GM19099 (cell line): ENCODE measurements around the gene ZG16B.
A peak's percentile ranks its signal among the peaks of the same experiment; 100 is the strongest.

Source experiments
- POLR2A ChIP-seq: IDR thresholded peaks from 3 replicates; pipeline ENCODE4 v1.6.1; 2011; ENCODE audit warnings: low read depth; ENCODE audit not compliant: insufficient read length; ENCODE audit errors: extremely low read depth

ZG16B gene

DNA sequence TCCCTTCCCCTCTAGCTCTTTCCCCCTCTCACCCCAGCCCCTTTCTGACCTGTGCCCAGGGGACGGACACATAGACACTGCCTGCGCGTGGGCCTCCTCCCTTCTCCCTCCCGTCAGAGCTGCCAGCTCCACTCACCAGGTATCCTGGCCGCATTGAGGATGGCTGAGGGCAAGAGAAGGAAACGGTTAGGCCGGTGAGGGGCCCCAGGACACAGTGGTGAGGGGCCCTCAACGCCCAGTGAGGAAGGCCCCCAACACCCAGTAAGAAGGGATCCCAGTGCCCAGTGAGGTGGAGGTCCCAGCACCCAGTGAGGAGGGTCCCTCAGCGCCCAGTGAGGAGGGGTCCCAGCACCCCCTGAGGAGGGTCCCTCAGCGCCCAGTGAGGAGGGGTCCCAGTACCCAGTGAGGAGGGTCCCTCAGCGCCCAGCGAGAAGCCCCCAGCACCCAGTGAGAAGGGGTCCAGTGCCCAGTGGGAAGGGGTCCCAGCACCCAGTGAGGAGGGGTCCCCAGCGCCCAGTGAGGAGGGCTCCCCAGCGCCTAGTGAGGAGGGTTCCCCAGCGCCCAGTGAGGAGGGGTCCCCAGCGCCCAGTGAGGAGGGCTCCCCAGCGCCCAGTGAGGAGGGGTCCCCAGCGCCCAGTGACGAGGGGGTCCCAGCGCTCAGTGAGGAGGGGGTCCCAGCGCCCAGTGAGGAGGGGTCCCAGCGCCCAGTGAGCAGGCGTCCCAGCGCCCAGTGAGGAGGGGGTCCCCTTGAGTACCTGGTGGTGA is 26.8 kb downstream of the ZG16B start:
- TF ChIP-seq POLR2A, result no peak

- TF ChIP-seq POLR2A, result no peak
Observed at GRCh38 chr16:2857451-2858244, 27.5 kb downstream of the ZG16B start, which contains the start of gene PRSS22. Gene PRSS22 (minus strand): TSS chr16:2858170. CDS start chr16:2858104, 66 bp downstream.

DNA sequence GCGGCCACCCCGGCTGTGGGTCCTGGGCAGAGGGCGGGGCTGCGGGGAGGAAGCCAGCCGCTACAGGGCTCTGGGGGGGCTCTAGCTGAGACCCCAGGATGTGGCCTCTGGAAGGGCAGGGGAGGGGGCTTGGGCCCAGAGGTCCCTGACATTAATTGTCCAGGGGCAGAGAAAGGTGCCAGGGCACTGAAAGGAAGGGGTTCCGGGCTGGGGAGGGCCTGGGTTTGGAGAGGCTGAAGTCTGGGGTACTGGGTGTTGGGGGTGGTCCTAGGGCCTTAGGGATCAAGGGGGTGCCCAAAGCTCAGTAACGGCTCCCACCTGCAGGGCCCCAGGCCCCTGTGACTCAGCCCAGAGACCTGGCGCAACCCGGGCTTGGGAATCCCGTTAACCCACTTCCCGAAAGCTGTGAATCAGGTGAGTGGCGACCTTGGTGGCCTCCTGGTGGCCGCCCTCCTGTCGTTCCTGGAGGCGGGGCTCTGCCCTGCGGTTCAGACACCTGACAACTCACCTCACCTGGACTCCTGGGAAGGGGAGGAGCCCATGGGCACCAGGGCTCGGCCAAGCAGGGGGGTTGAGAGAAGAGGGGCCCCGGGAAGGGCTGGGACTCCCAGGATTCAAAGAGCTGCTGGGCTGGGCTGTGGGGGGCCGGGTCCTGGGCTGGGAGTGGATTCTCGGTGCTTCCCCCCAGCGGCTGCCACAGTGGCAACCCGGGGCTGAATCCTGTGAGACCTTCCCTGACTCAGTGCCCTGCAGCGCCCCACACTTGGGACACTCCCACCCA is 28.3 kb downstream of the ZG16B start:
- TF ChIP-seq POLR2A, result no peak

DNA sequence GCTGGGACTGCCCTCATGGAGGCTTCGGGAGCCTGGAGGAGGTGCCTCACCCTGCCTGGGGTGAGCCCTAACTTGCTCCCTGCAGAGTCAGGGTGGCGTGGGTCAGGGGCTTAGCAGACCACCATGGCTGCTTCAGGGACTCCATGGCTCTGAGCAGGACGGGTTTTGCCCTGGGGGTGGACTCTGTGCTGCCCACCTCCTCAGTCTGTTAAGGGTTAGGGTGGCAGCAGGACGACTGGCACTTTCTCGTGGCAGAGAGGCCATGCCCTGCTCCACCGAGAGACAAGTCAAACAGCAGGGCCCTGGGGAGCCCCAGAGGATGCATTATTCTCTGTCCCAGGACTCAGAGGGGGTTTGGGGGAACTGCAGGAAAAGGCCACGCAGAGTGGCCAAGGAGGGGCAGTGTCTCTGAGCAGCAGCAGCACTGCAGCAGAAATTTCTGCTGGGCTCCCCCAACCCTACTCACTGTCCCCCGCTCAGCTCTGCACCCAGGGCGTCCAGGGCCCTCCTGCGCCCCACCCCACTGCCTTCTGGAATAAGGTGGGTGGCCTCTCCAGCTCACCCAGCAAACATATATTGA is 29.7 kb downstream of the ZG16B start:
- no peak for TF ChIP-seq POLR2A

- TF ChIP-seq POLR2A, result no peak
Observed at GRCh38 chr16:2860826-2861567, 30.9 kb downstream of the ZG16B start.

DNA sequence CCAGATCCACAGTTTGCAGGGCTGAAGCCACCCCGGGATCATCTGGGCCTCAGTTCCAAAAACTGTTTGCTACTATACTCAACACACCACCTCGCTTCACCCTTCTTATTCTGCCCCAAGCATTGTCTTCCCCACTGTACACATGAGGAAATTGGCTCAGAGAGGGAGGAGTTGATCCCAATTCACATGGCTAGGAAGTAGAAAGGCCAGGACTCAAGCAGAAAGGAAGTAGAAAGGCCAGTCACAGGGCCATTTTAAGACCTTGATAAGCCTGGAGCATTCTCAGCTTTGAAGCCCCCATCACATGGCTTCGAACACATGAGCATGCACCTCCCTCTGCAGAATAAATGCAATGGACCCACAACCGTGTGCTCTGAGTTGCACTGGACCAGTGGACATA is 35.5 kb downstream of the ZG16B start:
- no peak for TF ChIP-seq POLR2A

- TF ChIP-seq POLR2A, result no peak
Observed at GRCh38 chr16:2866431-2866830, 36.3 kb downstream of the ZG16B start.

DNA sequence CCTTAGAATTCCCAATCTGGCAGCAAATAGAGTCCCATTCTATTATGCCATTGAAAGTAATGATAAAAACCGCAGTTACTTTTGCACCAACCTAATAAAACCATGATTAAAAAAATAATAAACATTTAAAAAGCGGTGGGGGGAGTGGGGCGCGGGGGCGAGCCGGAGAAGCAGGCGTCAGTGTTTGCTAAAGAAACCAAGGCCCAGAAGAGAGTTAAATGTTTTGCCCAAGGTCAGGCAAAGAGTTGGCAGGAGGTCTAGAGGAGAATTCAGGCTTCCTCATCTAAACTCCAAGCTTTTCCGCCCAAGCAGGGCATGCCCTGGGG is 37.5 kb downstream of the ZG16B start:
- TF ChIP-seq POLR2A, result no peak

GRCh38 chr16:2867987-2868789 is 38.1 kb downstream of the ZG16B start:
- TF ChIP-seq POLR2A, result peak; percentile 96

DNA sequence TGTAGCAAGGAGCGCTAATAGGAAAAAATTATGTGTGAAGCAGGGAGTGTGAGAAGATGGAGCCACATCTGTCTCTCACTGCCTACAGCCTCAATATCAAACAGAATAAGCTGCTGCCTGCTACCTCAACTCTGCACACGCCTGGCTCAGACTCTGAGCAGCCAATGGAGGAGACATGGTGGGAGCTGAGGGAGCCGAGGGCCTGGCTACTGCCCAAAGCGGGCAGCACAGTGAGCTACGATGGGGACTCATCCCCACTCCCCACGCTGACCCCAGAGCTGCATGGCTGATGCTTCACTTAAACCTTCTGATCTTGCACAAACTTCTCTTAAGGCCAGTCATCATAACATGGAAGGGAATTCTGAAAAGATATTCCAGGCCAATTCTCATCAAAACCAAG is 41.8 kb downstream of the ZG16B start:
- TF ChIP-seq POLR2A, result no peak

DNA sequence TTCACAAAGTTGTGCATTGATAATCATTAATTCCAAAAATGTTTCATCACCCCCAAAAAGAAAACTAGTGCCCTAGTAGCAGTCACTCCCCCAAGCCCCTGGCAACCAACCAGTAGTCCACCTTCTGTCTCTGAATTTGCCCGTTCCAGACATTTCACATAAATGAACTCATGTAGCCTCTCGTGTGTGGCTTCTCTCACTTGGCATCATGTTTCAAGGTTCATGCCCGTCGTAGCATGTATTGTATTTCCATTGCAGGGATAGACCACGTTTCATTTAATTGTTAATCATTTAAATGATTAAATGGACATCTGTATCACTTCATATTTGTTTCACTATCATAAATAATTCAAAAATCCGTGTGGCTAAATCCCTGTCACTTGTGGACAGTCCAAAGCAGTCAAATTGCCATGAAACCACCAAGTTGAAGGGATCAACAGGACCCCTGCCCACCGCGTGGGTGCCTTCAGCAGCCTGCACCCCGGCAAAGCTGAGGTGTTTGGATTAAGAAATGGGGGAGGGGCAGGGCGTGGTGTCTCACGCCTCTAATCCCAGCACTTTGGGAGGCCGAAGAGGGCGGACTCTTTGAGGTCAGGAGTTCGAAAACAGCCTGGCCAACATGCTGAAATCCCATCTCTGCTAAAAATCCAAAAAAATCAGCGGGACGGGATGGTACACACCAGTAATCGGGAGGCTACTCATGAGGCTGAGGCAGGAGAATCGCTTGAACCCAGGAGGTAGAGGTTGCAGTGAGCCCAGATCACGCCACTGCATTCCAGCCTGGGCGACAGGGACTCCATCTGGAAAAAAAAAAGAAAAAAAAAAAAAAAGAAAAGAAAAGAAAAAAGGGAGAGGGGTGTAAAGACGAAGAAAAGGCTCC is 44.2 kb downstream of the ZG16B start:
- TF ChIP-seq POLR2A, result no peak

DNA sequence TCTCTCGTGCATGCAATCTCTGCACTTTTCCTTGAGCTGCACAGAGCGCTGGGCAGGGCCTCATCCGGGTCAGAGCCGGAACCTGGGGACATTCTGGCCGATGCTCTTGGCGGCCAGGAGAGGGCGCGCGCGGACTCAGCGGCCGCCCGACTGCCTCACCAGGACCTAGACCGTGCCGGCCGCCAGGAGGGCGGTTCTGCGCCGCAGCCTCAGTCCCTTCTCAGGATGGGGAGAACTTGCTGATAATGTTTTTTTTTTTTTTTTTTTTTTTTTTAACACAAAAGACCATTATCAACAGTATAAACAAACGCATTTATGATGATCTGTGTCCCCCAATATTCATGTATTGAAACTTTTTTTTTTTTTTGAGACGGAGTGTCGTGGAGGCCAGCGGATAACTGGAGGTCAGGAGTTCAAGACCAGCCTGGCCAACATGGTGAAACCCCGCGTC is 44.8 kb downstream of the ZG16B start:
- TF ChIP-seq POLR2A, result no peak
